Measurements from ENCODE around the gene AURKA. TPM values are rescaled to one million over a fixed set of nuclear protein-coding genes. Genes with fewer than 3 reads are reported as not detected.

The AURKA gene
- total and polyA plus RNA-seq, 9 of the 15 experiments (the other 6 are each of a cell fraction or from before 2014, with no cell fraction given) = 72.7 to 162 (median 113) TPM

DNA sequence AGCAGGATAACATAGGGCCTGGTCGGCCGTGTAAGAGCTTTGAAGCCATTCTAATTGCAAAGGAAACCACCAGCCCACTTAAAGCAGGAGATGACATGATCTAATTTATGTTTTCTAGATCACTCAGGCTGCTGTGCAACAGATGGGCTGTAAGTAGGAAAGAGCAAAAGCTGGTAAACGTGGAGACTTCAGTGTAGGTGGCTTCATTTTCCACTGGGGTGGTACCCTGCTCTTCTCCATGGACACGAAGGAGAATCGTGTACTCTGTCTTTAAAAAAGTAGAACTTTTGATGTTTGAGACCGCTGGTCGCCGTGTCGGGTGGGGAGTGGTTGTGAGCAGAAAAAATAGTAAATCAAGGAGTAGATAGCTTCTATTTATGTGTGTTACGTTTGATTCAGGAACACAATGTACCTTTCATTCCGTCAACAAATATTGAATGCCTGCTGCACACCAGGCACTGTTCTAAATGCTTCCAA lies 26.4 kb upstream of the AURKA start:
- intact Hi-C loops (cut with micrococcal nuclease) = no loop called here
- Histone ChIP-seq H3K79me2 (ENCODE audit: control insufficient read depth, insufficient read depth, low read length) (peaks cover 100% of the 10 kb centered on the region), H3K4me3 (peak overlapping the region; percentile 77; the same call in 1 of the 2 replicates), H3K27ac (ENCODE audit: extremely low read depth, low read depth, low read length) (peak overlapping the region; percentile 85), H3K4me2 (ENCODE audit: insufficient read depth, low read length) (peak overlapping the region; percentile 78), H3K4me1 (replicated peaks in 1 of 2; ENCODE audit: control insufficient read depth in 2 of 2, insufficient read depth in 2 of 2, low read length in 2 of 2) (peaks cover 27 to 77% of the 10 kb centered on the region in 2 experiments), H3K9me1 (ENCODE audit: control insufficient read depth, insufficient read depth, low read length) (no peaks in the 10 kb centered on the region), H3K9me3 (replicated peaks; ENCODE audit: control insufficient read depth, insufficient read depth, low read depth, low read length) (no peaks in the 10 kb centered on the region), H2AFZ (ENCODE audit: low read depth, low read length) (no peak overlapping the region), H3K9ac (ENCODE audit: insufficient read depth in 1 of 2, low read depth in 2 of 2, low read length in 2 of 2) (peak overlapping the region; percentile 56 to 77; a peak in 3 of 4 replicates), H3K36me3 (ENCODE audit: control insufficient read depth, insufficient read depth, low read length) (peaks cover 71% of the 10 kb centered on the region), H3K27me3 (ENCODE audit: control insufficient read depth in 2 of 2, insufficient read depth in 2 of 2, low read length in 2 of 2) (no peaks in the 10 kb centered on the region), H4K20me1 (replicated peaks; ENCODE audit: control insufficient read depth, insufficient read depth, low read length) (no peaks in the 10 kb centered on the region; the same call in 1 of the 2 replicates)
- in situ Hi-C loops (cut with MboI) = no loop called here
- no TSS peak for BruUV-seq (replicated peaks)
- peak in 1 of 4 experiments; percentile 49 for DNase-seq (ENCODE audit: extremely low read depth in 1 of 4, low spot score in 3 of 4)
- 7% methylated on average over 11 of the region's 11 CpGs for WGBS (ENCODE audit: insufficient coverage, low coverage, missing lambda C conversion rate)
- POLR2A ChIA-PET = interaction anchor here (0.9 to 1.9 kb wide), 11 partner anchors 8 to 66 kb away, joined by 3 to 9 read pairs (median 4); partner anchors contain the start of genes AURKA, CSTF1 and RTF2
- CTCF ChIA-PET (ENCODE audit: low intra/inter-chr PET ratio) = no interaction called here
- FAIRE-seq = no peak
- ATAC-seq = peak; percentile 14
- peak in 1 of 2 experiments; percentile 18; a peak in 1 of 4 replicates for TF ChIP-seq ARNT (IDR thresholded peaks at IDR 0.05)
- no peak for TF ChIP-seq C11orf30 (IDR thresholded peaks at IDR 0.05; ENCODE audit: low read depth)
- TF ChIP-seq JUN (IDR thresholded peaks at IDR 0.05; ENCODE audit: borderline replicate concordance, low read depth, low read length) = no peak
- no peak for TF ChIP-seq JUN (CRISPR knock-in tag; IDR thresholded peaks at IDR 0.05; ENCODE audit: borderline replicate concordance)
- TF ChIP-seq, protein P1, sequence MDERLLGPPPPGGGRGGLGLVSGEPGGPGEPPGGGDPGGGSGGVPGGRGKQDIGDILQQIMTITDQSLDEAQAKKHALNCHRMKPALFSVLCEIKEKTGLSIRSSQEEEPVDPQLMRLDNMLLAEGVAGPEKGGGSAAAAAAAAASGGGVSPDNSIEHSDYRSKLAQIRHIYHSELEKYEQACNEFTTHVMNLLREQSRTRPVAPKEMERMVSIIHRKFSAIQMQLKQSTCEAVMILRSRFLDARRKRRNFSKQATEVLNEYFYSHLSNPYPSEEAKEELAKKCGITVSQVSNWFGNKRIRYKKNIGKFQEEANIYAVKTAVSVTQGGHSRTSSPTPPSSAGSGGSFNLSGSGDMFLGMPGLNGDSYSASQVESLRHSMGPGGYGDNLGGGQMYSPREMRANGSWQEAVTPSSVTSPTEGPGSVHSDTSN (CRISPR knock-in tag; IDR thresholded peaks at IDR 0.05; ENCODE audit: low read depth) = no peak
- TF ChIP-seq, protein P1 (tag; conservative IDR thresholded peaks at IDR 0.05; ENCODE audit: low read depth) = peak; percentile 83
- TF ChIP-seq, protein P2, sequence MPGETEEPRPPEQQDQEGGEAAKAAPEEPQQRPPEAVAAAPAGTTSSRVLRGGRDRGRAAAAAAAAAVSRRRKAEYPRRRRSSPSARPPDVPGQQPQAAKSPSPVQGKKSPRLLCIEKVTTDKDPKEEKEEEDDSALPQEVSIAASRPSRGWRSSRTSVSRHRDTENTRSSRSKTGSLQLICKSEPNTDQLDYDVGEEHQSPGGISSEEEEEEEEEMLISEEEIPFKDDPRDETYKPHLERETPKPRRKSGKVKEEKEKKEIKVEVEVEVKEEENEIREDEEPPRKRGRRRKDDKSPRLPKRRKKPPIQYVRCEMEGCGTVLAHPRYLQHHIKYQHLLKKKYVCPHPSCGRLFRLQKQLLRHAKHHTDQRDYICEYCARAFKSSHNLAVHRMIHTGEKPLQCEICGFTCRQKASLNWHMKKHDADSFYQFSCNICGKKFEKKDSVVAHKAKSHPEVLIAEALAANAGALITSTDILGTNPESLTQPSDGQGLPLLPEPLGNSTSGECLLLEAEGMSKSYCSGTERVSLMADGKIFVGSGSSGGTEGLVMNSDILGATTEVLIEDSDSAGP (CRISPR knock-in tag; IDR thresholded peaks at IDR 0.05) = no peak
- peak; percentile 13 for TF ChIP-seq CHD1 (IDR thresholded peaks at IDR 0.05; ENCODE audit: low read length)
- TF ChIP-seq NFRKB (IDR thresholded peaks at IDR 0.05; ENCODE audit: low read depth) = 0 out of 2 replicates have a peak, but pooled peaks have one; percentile 41
- no peak for TF ChIP-seq HDAC6 (IDR thresholded peaks at IDR 0.05; ENCODE audit: low read depth, low read length)
- TF ChIP-seq, protein P3, sequence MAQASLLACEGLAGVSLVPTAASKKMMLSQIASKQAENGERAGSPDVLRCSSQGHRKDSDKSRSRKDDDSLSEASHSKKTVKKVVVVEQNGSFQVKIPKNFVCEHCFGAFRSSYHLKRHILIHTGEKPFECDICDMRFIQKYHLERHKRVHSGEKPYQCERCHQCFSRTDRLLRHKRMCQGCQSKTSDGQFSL (CRISPR knock-in tag; IDR thresholded peaks at IDR 0.05) = no peak
- TF ChIP-seq, protein P3 (tag; IDR thresholded peaks at IDR 0.05) = 0 out of 4 replicates have a peak, but pooled peaks of 1 of the 2 experiments have one; percentile 39
- TF ChIP-seq SMARCA5 (IDR thresholded peaks at IDR 0.05) = peak; percentile 31; the same call in 1 of the 2 replicates
- TF ChIP-seq, protein P4, sequence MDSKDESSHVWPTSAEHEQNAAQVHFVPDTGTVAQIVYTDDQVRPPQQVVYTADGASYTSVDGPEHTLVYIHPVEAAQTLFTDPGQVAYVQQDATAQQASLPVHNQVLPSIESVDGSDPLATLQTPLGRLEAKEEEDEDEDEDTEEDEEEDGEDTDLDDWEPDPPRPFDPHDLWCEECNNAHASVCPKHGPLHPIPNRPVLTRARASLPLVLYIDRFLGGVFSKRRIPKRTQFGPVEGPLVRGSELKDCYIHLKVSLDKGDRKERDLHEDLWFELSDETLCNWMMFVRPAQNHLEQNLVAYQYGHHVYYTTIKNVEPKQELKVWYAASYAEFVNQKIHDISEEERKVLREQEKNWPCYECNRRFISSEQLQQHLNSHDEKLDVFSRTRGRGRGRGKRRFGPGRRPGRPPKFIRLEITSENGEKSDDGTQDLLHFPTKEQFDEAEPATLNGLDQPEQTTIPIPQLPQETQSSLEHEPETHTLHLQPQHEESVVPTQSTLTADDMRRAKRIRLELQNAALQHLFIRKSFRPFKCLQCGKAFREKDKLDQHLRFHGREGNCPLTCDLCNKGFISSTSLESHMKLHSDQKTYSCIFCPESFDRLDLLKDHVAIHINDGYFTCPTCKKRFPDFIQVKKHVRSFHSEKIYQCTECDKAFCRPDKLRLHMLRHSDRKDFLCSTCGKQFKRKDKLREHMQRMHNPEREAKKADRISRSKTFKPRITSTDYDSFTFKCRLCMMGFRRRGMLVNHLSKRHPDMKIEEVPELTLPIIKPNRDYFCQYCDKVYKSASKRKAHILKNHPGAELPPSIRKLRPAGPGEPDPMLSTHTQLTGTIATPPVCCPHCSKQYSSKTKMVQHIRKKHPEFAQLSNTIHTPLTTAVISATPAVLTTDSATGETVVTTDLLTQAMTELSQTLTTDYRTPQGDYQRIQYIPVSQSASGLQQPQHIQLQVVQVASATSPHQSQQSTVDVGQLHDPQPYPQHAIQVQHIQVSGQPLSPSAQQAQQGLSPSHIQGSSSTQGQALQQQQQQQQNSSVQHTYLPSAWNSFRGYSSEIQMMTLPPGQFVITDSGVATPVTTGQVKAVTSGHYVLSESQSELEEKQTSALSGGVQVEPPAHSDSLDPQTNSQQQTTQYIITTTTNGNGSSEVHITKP (IDR thresholded peaks at IDR 0.05; ENCODE audit: partially characterized antibody) = peak; percentile 35

Measured in K562 (cell line).